Smooth muscle cell (in vitro differentiated cells): ENCODE data around the gene PPM1L. TPM values are rescaled to one million over a fixed set of nuclear protein-coding genes. Genes with fewer than 3 reads are reported as not detected.
A peak's percentile ranks its signal among the peaks of the same experiment; 100 is the strongest.

Experiments used
- DNase-seq: peaks from one replicate; lab custom pipeline; 2025; ENCODE audit not compliant: unreplicated experiment; lab: John Stamatoyannopoulos, UW
- H2AFZ ChIP-seq: fragments of 200-600 bp; sonication (generic); 2 replicates; pipeline ENCODE4 v1.6.0; 2016; ENCODE audit warnings: antibody characterized with exemption, low read depth, mild to moderate bottlenecking
- H3F3A ChIP-seq: fragments of 200-600 bp; sonication (generic); 2 replicates; pipeline ENCODE4 v1.6.0; 2017; ENCODE audit warnings: antibody characterized with exemption, low read depth
- H3K27ac ChIP-seq: fragments of 200-600 bp; sonication (generic); 2 replicates; pipeline ENCODE4 v1.5.1; 2016; ENCODE audit warnings: low read depth, mild to moderate bottlenecking
- H3K27me3 ChIP-seq: fragments of 200-600 bp; sonication (generic); 2 replicates; pipeline ENCODE4 v1.6.1; 2016; ENCODE audit warnings: low read depth, mild to moderate bottlenecking
- H3K36me3 ChIP-seq: fragments of 200-600 bp; sonication (generic); 2 replicates; pipeline ENCODE4 v1.5.1; 2016; ENCODE audit warnings: low read depth
- H3K4me1 ChIP-seq: fragments of 200-600 bp; sonication (generic); 2 replicates; pipeline ENCODE4 v1.5.1; 2016; ENCODE audit warnings: low read depth
- H3K4me2 ChIP-seq: fragments of 200-600 bp; sonication (generic); 2 replicates; pipeline ENCODE4 v1.6.0; 2016; ENCODE audit warnings: mild to moderate bottlenecking
- H3K4me3 ChIP-seq: fragments of 200-600 bp; sonication (generic); 2 replicates; pipeline ENCODE4 v1.5.1; 2016; ENCODE audit warnings: mild to moderate bottlenecking
- H3K79me2 ChIP-seq: fragments of 200-600 bp; sonication (generic); 2 replicates; pipeline ENCODE4 v1.6.0; 2016; ENCODE audit warnings: low read depth, mild to moderate bottlenecking
- H3K9ac ChIP-seq: fragments of 200-600 bp; sonication (generic); 2 replicates; pipeline ENCODE4 v1.6.0; 2016; ENCODE audit warnings: low read depth
- H3K9me3 ChIP-seq: fragments of 200-600 bp; sonication (generic); replicated peaks from 2 replicates; pipeline ENCODE4 v1.5.1; 2016; ENCODE audit warnings: low read depth
- H4K20me1 ChIP-seq: fragments of 200-600 bp; sonication (generic); 2 replicates; pipeline ENCODE4 v1.6.0; 2016; ENCODE audit warnings: low read depth
- CTCF ChIP-seq: fragments of 200-600 bp; sonication (generic); IDR thresholded peaks from 2 replicates; pipeline ENCODE4 v1.5.1; 2017; ENCODE audit warnings: borderline replicate concordance, mild to moderate bottlenecking, antibody characterized with exemption; ENCODE audit not compliant: insufficient read depth, poor library complexity, severe bottlenecking
- WGBS: methylation state at CpG from one replicate; pipeline ENCODE4 v1.1.7; 2016; ENCODE audit warnings: low lambda C conversion rate; 5-methylcytosine and 5-hydroxymethylcytosine counted together
- polyA plus RNA-seq: library from polyadenylated mRNA; unstranded; fragments of >200 nt; fragmentation: Nextera tagmentation; extraction: Ambion mirVana; gene quantifications from 2 replicates; pipeline ENCODE4 v1.2.1, GENCODE V29; 2016
- total RNA-seq: library from RNA; depleted of rRNA; stranded (reverse); fragments of >200 nt; gene quantifications from 2 replicates; pipeline ENCODE4 v1.2.3, GENCODE V29; 2014

Gene PPM1L
- total and polyA plus RNA-seq, 2 experiments from 2014 or later: 0.14 to 1.9 TPM

GRCh38 chr3:160747422-160747821 is 8.6 kb upstream of the PPM1L start:
- H3K9me3 ChIP-seq: no peaks in the 10 kb centered on the region
- DNase-seq: no peak
- peaks cover 38% of the 10 kb centered on the region for H3K27me3 ChIP-seq
- 86% methylated on average over 1 of the region's 1 CpG for WGBS
- no peak overlapping the region for H3K27ac ChIP-seq
- no peak overlapping the region for H2AFZ ChIP-seq
- H4K20me1 ChIP-seq: no peaks in the 10 kb centered on the region
- H3K4me3 ChIP-seq: no peak overlapping the region
- no peaks in the 10 kb centered on the region for H3K36me3 ChIP-seq
- H3K9ac ChIP-seq: no peak overlapping the region
- TF ChIP-seq CTCF: no peak
- H3K79me2 ChIP-seq: no peaks in the 10 kb centered on the region
- no peaks in the 10 kb centered on the region for H3K4me1 ChIP-seq
- H3F3A ChIP-seq: no peaks in the 10 kb centered on the region
- no peak overlapping the region for H3K4me2 ChIP-seq

GRCh38 chr3:160748231-160748630 is 7.8 kb upstream of the PPM1L start:
- DNase-seq: no peak
- Histone ChIP-seq H2AFZ (no peak overlapping the region), H3F3A (no peaks in the 10 kb centered on the region), H3K36me3 (no peaks in the 10 kb centered on the region), H3K4me3 (no peak overlapping the region), H3K79me2 (no peaks in the 10 kb centered on the region), H4K20me1 (no peaks in the 10 kb centered on the region), H3K9me3 (no peaks in the 10 kb centered on the region), H3K27me3 (peaks cover 38% of the 10 kb centered on the region), H3K27ac (no peak overlapping the region), H3K4me1 (no peaks in the 10 kb centered on the region), H3K4me2 (no peak overlapping the region), H3K9ac (no peak overlapping the region)
- 76% methylated on average over 2 of the region's 2 CpGs for WGBS
- no peak for TF ChIP-seq CTCF

- Histone ChIP-seq H3K4me2 (no peak overlapping the region), H3K79me2 (no peaks in the 10 kb centered on the region), H2AFZ (no peak overlapping the region), H3F3A (no peaks in the 10 kb centered on the region), H3K36me3 (no peaks in the 10 kb centered on the region), H3K4me3 (no peak overlapping the region), H3K4me1 (no peaks in the 10 kb centered on the region), H3K27me3 (peaks cover 38% of the 10 kb centered on the region), H3K27ac (no peak overlapping the region), H3K9me3 (no peaks in the 10 kb centered on the region), H4K20me1 (no peaks in the 10 kb centered on the region), H3K9ac (no peak overlapping the region)
- TF ChIP-seq CTCF: no peak
- WGBS: 88% methylated on average over 1 of the region's 1 CpG
- no peak for DNase-seq
Observed at GRCh38 chr3:160748787-160749186, 7.2 kb upstream of the PPM1L start.

- TF ChIP-seq CTCF: no peak
- H3K9ac ChIP-seq: no peak overlapping the region
- H3K4me3 ChIP-seq: peak overlapping the region; percentile 61
- no peak for DNase-seq
- H3K27me3 ChIP-seq: peaks cover 53% of the 10 kb centered on the region
- no peak overlapping the region for H2AFZ ChIP-seq
- no peaks in the 10 kb centered on the region for H4K20me1 ChIP-seq
- no peaks in the 10 kb centered on the region for H3K79me2 ChIP-seq
- no peak overlapping the region for H3K27ac ChIP-seq
- 78% methylated on average over 2 of the region's 2 CpGs for WGBS
- H3K4me1 ChIP-seq: peaks cover 10% of the 10 kb centered on the region
- no peaks in the 10 kb centered on the region for H3K9me3 ChIP-seq
- H3K4me2 ChIP-seq: peak overlapping the region; percentile 90
- no peaks in the 10 kb centered on the region for H3F3A ChIP-seq
- no peaks in the 10 kb centered on the region for H3K36me3 ChIP-seq
Observed at GRCh38 chr3:160753953-160754352, 2.1 kb upstream of the PPM1L start.
